ENCODE measurements around the gene ITGAE.

DNA sequence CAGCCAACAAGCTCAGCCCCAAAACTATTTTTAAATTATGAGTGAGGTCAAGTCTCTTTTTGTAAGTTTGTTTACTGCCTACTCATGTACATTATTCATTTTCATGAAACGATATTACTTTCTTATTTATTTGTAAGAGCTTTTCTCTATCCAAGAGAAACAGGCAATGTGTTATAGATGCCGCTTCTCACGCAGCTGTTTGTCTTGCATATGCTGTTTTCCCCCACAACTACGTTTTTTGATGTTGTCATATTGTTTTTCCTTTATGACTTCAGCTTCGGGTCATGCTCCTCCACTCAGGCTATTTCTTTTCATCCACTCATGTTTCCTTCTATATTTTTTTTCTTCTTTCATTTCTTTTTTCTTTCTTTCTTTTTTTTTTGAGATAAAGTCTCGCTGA, 20.0 kb downstream of the ITGAE start:
- no peak for TF ChIP-seq ZFP30 (CRISPR knock-in tag; IDR thresholded peaks at IDR 0.05)
- no peak for TF ChIP-seq GLIS3 (CRISPR knock-in tag; IDR thresholded peaks at IDR 0.05)
- TF ChIP-seq ESRRG (CRISPR knock-in tag; IDR thresholded peaks at IDR 0.05): no peak
- TF ChIP-seq, protein P1, sequence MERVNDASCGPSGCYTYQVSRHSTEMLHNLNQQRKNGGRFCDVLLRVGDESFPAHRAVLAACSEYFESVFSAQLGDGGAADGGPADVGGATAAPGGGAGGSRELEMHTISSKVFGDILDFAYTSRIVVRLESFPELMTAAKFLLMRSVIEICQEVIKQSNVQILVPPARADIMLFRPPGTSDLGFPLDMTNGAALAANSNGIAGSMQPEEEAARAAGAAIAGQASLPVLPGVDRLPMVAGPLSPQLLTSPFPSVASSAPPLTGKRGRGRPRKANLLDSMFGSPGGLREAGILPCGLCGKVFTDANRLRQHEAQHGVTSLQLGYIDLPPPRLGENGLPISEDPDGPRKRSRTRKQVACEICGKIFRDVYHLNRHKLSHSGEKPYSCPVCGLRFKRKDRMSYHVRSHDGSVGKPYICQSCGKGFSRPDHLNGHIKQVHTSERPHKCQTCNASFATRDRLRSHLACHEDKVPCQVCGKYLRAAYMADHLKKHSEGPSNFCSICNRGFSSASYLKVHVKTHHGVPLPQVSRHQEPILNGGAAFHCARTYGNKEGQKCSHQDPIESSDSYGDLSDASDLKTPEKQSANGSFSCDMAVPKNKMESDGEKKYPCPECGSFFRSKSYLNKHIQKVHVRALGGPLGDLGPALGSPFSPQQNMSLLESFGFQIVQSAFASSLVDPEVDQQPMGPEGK (CRISPR knock-in tag; IDR thresholded peaks at IDR 0.05; ENCODE audit: borderline replicate concordance): no peak
- no peak for TF ChIP-seq ZFP3 (CRISPR knock-in tag; IDR thresholded peaks at IDR 0.05)
- TF ChIP-seq ISL1 (CRISPR knock-in tag; IDR thresholded peaks at IDR 0.05): no peak
- TF ChIP-seq TOX (CRISPR knock-in tag; IDR thresholded peaks at IDR 0.05; ENCODE audit: borderline replicate concordance): no peak
- TF ChIP-seq ARNTL (CRISPR knock-in tag; IDR thresholded peaks at IDR 0.05; ENCODE audit: borderline replicate concordance, low read depth): no peak
- no peak for TF ChIP-seq PPARA (CRISPR knock-in tag; IDR thresholded peaks at IDR 0.05; ENCODE audit: borderline replicate concordance)
- TF ChIP-seq BACH2 (CRISPR knock-in tag; IDR thresholded peaks at IDR 0.05; ENCODE audit: borderline replicate concordance): no peak
